HG02970 (cell line): ENCODE results near the gene CCNY.
"Not testable (repeated sequence)": the region's sequence is repeated elsewhere in the genome, so short reads cannot be mapped to it uniquely, and the experiment has no call there.

Experiments used
- ATAC-seq: cut with Tn5 transposase; IDR thresholded peaks from one replicate; pipeline ENCODE4 v1.9.1; 2021; ENCODE audit warnings: mild to moderate bottlenecking, moderate library complexity, moderate number of reproducible peaks; ENCODE audit not compliant: unreplicated experiment, low FRiP score

Gene CCNY

GRCh38 chr10:35400595-35401268 lies 64.4 kb downstream of the CCNY start:
- no peak for ATAC-seq

GRCh38 chr10:35403491-35403890 lies 67.2 kb downstream of the CCNY start:
- ATAC-seq, result not testable (repeated sequence)

- not testable (repeated sequence) for ATAC-seq
These were observed 67.8 kb downstream of the CCNY start for GRCh38 chr10:35404077-35404476.

- not testable (repeated sequence) for ATAC-seq
These were observed 69.8 kb downstream of the CCNY start for GRCh38 chr10:35406003-35406630.

- not testable (repeated sequence) for ATAC-seq
These were observed 71.4 kb downstream of the CCNY start for GRCh38 chr10:35407696-35408095.

- no peak for ATAC-seq
These were observed 72.8 kb downstream of the CCNY start for GRCh38 chr10:35409094-35409582.

- no peak for ATAC-seq
These were observed 73.5 kb downstream of the CCNY start for GRCh38 chr10:35409808-35410207.

GRCh38 chr10:35412003-35412723 lies 75.9 kb downstream of the CCNY start:
- ATAC-seq, result no peak

GRCh38 chr10:35412900-35413491 lies 76.7 kb downstream of the CCNY start:
- ATAC-seq, result no peak

GRCh38 chr10:35413985-35414861 lies 77.9 kb downstream of the CCNY start:
- ATAC-seq, result no peak

GRCh38 chr10:35415505-35415904 lies 79.2 kb downstream of the CCNY start:
- ATAC-seq, result no peak

GRCh38 chr10:35416619-35417312 lies 80.5 kb downstream of the CCNY start:
- no peak for ATAC-seq

GRCh38 chr10:35417313-35417625 lies 81.0 kb downstream of the CCNY start:
- no peak for ATAC-seq

- ATAC-seq, result no peak
These were observed 81.5 kb downstream of the CCNY start for GRCh38 chr10:35417795-35418194.

- not testable (repeated sequence) for ATAC-seq
These were observed 82.3 kb downstream of the CCNY start for GRCh38 chr10:35418580-35418979.

- no peak for ATAC-seq
These were observed 83.7 kb downstream of the CCNY start for GRCh38 chr10:35420044-35420443.

GRCh38 chr10:35420827-35421552 lies 84.7 kb downstream of the CCNY start:
- ATAC-seq, result no peak

- ATAC-seq, result no peak
These were observed 85.4 kb downstream of the CCNY start for GRCh38 chr10:35421553-35422178.

- no peak for ATAC-seq
These were observed 85.9 kb downstream of the CCNY start for GRCh38 chr10:35422228-35422627.
